GM21423 (cell line): ENCODE results near the gene FAM180A.

Experiments
- ATAC-seq: cut with Tn5 transposase; IDR thresholded peaks from one replicate; pipeline ENCODE4 v1.9.1; 2021; ENCODE audit warnings: mild to moderate bottlenecking, moderate library complexity; ENCODE audit not compliant: unreplicated experiment

Gene FAM180A

GRCh38 chr7:135771961-135772638, 23.5 kb upstream of the FAM180A start:
- ATAC-seq = no peak

- no peak for ATAC-seq
Measured at GRCh38 chr7:135771051-135771450, 22.4 kb upstream of the FAM180A start.

- ATAC-seq = no peak
Measured at GRCh38 chr7:135770139-135770710, 21.6 kb upstream of the FAM180A start.

GRCh38 chr7:135769005-135769802, 20.6 kb upstream of the FAM180A start:
- no peak for ATAC-seq

GRCh38 chr7:135768467-135768866, 19.9 kb upstream of the FAM180A start:
- ATAC-seq = no peak

- no peak for ATAC-seq
Measured at GRCh38 chr7:135768064-135768463, 19.5 kb upstream of the FAM180A start.

- ATAC-seq = no peak
Measured at GRCh38 chr7:135763261-135763660, 14.6 kb upstream of the FAM180A start.

- no peak for ATAC-seq
Measured at GRCh38 chr7:135761751-135762488, 13.3 kb upstream of the FAM180A start.

GRCh38 chr7:135759532-135759931, 10.9 kb upstream of the FAM180A start:
- no peak for ATAC-seq

GRCh38 chr7:135758531-135758932, 9.9 kb upstream of the FAM180A start:
- no peak for ATAC-seq

GRCh38 chr7:135757719-135758411, 9.3 kb upstream of the FAM180A start:
- no peak for ATAC-seq

- no peak for ATAC-seq
Measured at GRCh38 chr7:135756191-135756590, 7.6 kb upstream of the FAM180A start.

GRCh38 chr7:135755351-135755753, 6.7 kb upstream of the FAM180A start:
- no peak for ATAC-seq

- ATAC-seq = no peak
Measured at GRCh38 chr7:135753616-135754413, 5.2 kb upstream of the FAM180A start.

GRCh38 chr7:135747366-135747765, 1.2 kb downstream of the FAM180A start:
- ATAC-seq = no peak

GRCh38 chr7:135745703-135746312, 2.8 kb downstream of the FAM180A start:
- no peak for ATAC-seq

- no peak for ATAC-seq
Measured at GRCh38 chr7:135744938-135745702, 3.5 kb downstream of the FAM180A start.

- ATAC-seq = no peak
Measured at GRCh38 chr7:135743907-135744731, 4.5 kb downstream of the FAM180A start.
